Fibroblast of peridontal ligament (primary cell): ENCODE results near the gene ATP8B1.
"Not testable (repeated sequence)": the region's sequence is repeated elsewhere in the genome, so short reads cannot be mapped to it uniquely, and the experiment has no call there.

Source experiments
- DNase-seq: peaks from one replicate; pipeline ENCODE4 v3.0.0-alpha.2; 2010; ENCODE audit errors: extremely low read depth

ATP8B1 gene

GRCh38 chr18:57660961-57661360 lies 142.2 kb downstream of the ATP8B1 start:
- peak; percentile 27 for DNase-seq

- no peak for DNase-seq
These were observed 143.5 kb downstream of the ATP8B1 start for GRCh38 chr18:57659460-57660102.

GRCh38 chr18:57657542-57657941 lies 145.6 kb downstream of the ATP8B1 start:
- no peak for DNase-seq

GRCh38 chr18:57655740-57656139 lies 147.4 kb downstream of the ATP8B1 start:
- no peak for DNase-seq

- DNase-seq = no peak
These were observed 151.2 kb downstream of the ATP8B1 start for GRCh38 chr18:57651914-57652313.

GRCh38 chr18:57649556-57650500 lies 153.3 kb downstream of the ATP8B1 start:
- DNase-seq = peak; percentile 77

GRCh38 chr18:57648414-57648813 lies 154.7 kb downstream of the ATP8B1 start:
- no peak for DNase-seq

GRCh38 chr18:57644540-57644939 lies 158.6 kb downstream of the ATP8B1 start:
- peak; percentile 30 for DNase-seq

- not testable (repeated sequence) for DNase-seq
These were observed 159.4 kb downstream of the ATP8B1 start for GRCh38 chr18:57643726-57644125.

- DNase-seq = not testable (repeated sequence)
These were observed 160.7 kb downstream of the ATP8B1 start for GRCh38 chr18:57642462-57642861.

- peak; percentile 34 for DNase-seq
These were observed 162.4 kb downstream of the ATP8B1 start for GRCh38 chr18:57640749-57641148.

- peak; percentile 14 for DNase-seq
These were observed 162.9 kb downstream of the ATP8B1 start for GRCh38 chr18:57640236-57640635.

- peak; percentile 73 for DNase-seq
These were observed 167.9 kb downstream of the ATP8B1 start for GRCh38 chr18:57635003-57635822.

GRCh38 chr18:57631697-57632096 lies 171.4 kb downstream of the ATP8B1 start:
- no peak for DNase-seq

GRCh38 chr18:57630754-57631595 lies 172.1 kb downstream of the ATP8B1 start:
- peak; percentile 18 for DNase-seq

GRCh38 chr18:57630002-57630753 lies 172.9 kb downstream of the ATP8B1 start:
- DNase-seq = peak; percentile 95

- DNase-seq = no peak
These were observed 173.7 kb downstream of the ATP8B1 start for GRCh38 chr18:57629422-57629821.

GRCh38 chr18:57627488-57627887 lies 175.6 kb downstream of the ATP8B1 start:
- DNase-seq = no peak

- no peak for DNase-seq
These were observed 178.1 kb downstream of the ATP8B1 start for GRCh38 chr18:57624988-57625387.

- DNase-seq = peak; percentile 6
These were observed 181.9 kb downstream of the ATP8B1 start for GRCh38 chr18:57621246-57621604.
